GM12801 (cell line): ENCODE results near the gene TMED4.

Experiments
- CTCF ChIP-seq: IDR thresholded peaks from one replicate; pipeline ENCODE4 v1.5.1; 2011; ENCODE audit warnings: control low read depth; ENCODE audit not compliant: insufficient read length; ENCODE audit errors: extremely low read depth

TMED4 gene

GRCh38 chr7:44534501-44534900, 47.5 kb downstream of the TMED4 start:
- TF ChIP-seq CTCF = no peak

- TF ChIP-seq CTCF = no peak
Measured at GRCh38 chr7:44534087-44534486, 47.9 kb downstream of the TMED4 start.

- TF ChIP-seq CTCF = no peak
Measured at GRCh38 chr7:44533301-44534055, 48.6 kb downstream of the TMED4 start.

GRCh38 chr7:44531421-44532380, 50.3 kb downstream of the TMED4 start:
- no peak for TF ChIP-seq CTCF

- TF ChIP-seq CTCF = no peak
Measured at GRCh38 chr7:44530990-44531389, 51.0 kb downstream of the TMED4 start.
